CD4-positive, alpha-beta memory T cell (primary cell): ENCODE data around the gene GRB2. TPM values are rescaled to one million over a fixed set of nuclear protein-coding genes. Genes with fewer than 3 reads are reported as not detected.
"Not testable (repeated sequence)": the region's sequence is repeated elsewhere in the genome, so short reads cannot be mapped to it uniquely, and the experiment has no call there.

ENCODE experiments used
- CTCF ChIA-PET: fragments of 350-600 bp; sonication (Branson Sonifier 250); formaldehyde crosslinking; loops from one replicate; lab custom pipeline; 2021; ENCODE audit warnings: inconsistent platforms; ENCODE audit not compliant: partially characterized antibody; lab: Charles Lee
- POLR2A ChIA-PET: fragments of 350-600 bp; sonication (Branson Sonifier 250); formaldehyde crosslinking; loops from one replicate; lab custom pipeline; 2021; ENCODE audit not compliant: partially characterized antibody; lab: Charles Lee
- DNase-seq, 5 donors: peaks; one replicate each; pipeline versions ENCODE4 v3.0.0 to v3.0.0-alpha.2; 2020 to 2022; ENCODE audit warnings: mixed read lengths in 1 of 5
- H3K27ac ChIP-seq: one replicate; pipeline ENCODE4 v1.7.0; 2013; ENCODE audit warnings: low read depth, low read length
- H3K27me3 ChIP-seq: 2 replicates; pipeline ENCODE4 v1.7.0; 2013; ENCODE audit warnings: mild to moderate bottlenecking, low read length, moderate library complexity; ENCODE audit not compliant: insufficient read depth
- H3K36me3 ChIP-seq: 2 replicates; pipeline ENCODE4 v1.7.0; 2013; ENCODE audit warnings: mild to moderate bottlenecking, low read length, moderate library complexity; ENCODE audit not compliant: insufficient read depth
- H3K4me1 ChIP-seq: 2 replicates; pipeline ENCODE4 v1.7.0; 2013; ENCODE audit warnings: mild to moderate bottlenecking, low read length, moderate library complexity; ENCODE audit not compliant: insufficient read depth
- H3K4me3 ChIP-seq, 2 donors: one replicate each; pipeline ENCODE4 v1.7.0; 2013; ENCODE audit warnings: low read length in 2 of 2, mild to moderate bottlenecking in 1 of 2
- H3K9me3 ChIP-seq, 2 donors: one replicate each; pipeline ENCODE4 v1.7.0; 2013; ENCODE audit warnings: low read length in 2 of 2, control low read depth in 1 of 2; ENCODE audit not compliant: control insufficient read depth in 1 of 2
- H3K27ac Mint-ChIP-seq, 7 donors: one replicate each; pipeline ENCODE4 v1.8.0; 2020 to 2021; ENCODE audit warnings: mixed read lengths in 7 of 7, mild to moderate bottlenecking in 6 of 7, inconsistent platforms in 3 of 7, moderate library complexity in 3 of 7
- H3K27me3 Mint-ChIP-seq, 2 donors: one replicate each; pipeline ENCODE4 v1.8.0; 2020 to 2021; ENCODE audit warnings: mixed read lengths in 2 of 2
- H3K36me3 Mint-ChIP-seq, 2 donors: one replicate each; pipeline ENCODE4 v1.8.0; 2020 to 2021; ENCODE audit warnings: mixed read lengths in 2 of 2, inconsistent platforms in 1 of 2, mild to moderate bottlenecking in 1 of 2
- H3K4me1 Mint-ChIP-seq, 4 donors: one replicate each; pipeline ENCODE4 v1.8.0; 2020 to 2021; ENCODE audit warnings: mixed read lengths in 4 of 4, mild to moderate bottlenecking in 1 of 4
- H3K4me3 Mint-ChIP-seq, 8 donors: one replicate each; pipeline ENCODE4 v1.8.0; 2020 to 2021; ENCODE audit warnings: mixed read lengths in 8 of 8, mild to moderate bottlenecking in 7 of 8, moderate library complexity in 6 of 8, inconsistent platforms in 3 of 8
- H3K9me3 Mint-ChIP-seq, 8 donors: one replicate each; pipeline ENCODE4 v1.8.0; 2020 to 2021; ENCODE audit warnings: mixed read lengths in 8 of 8, mild to moderate bottlenecking in 5 of 8, inconsistent platforms in 3 of 8, moderate library complexity in 1 of 8
- intact Hi-C: fragments of 100-400 bp; cut with micrococcal nuclease; formaldehyde crosslinking; loops from one replicate; pipeline ENCODE4 v1.15.1; 2023
- polyA plus RNA-seq, 2 donors: library from polyadenylated mRNA; unstranded; fragments of 300-500 nt; fragmentation: Illumina TruSeq; gene quantifications; one replicate each; pipeline ENCODE4 v1.2.3, GENCODE V29; 2021
- total RNA-seq, 2 experiments: library from RNA; stranded (reverse); gene quantifications; one replicate each; pipeline ENCODE4 v1.2.3, GENCODE V29; 2021

The GRB2 gene
- total and polyA plus RNA-seq, 4 experiments from 2014 or later = 129 to 155 (median 132) TPM

DNA sequence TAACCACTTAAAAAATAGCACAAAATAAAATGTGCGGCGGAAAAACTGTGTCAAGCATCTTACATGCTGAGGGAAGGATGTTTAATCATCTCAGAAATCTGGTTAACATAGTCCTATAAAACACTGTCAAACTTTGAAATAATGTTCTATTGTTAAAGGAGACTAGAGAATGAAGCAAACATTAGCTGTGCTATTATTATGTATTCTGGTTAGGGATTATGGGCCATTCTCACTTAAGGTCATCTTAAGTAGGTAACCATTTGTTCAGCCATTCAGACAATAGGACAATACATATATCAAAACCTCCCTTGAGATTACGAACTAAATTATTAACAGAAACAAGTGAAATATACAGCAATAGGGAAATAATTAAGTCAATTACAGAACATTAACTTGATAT is 24.7 kb downstream of the GRB2 start:
- intact Hi-C loops = no loop called here
- Histone ChIP-seq H3K4me1 (peaks cover 64% of the 10 kb centered on the region), H3K36me3 (no peaks in the 10 kb centered on the region), H3K27ac (no peak overlapping the region), H3K27me3 (no peaks in the 10 kb centered on the region), H3K4me3 (no peak overlapping the region), H3K9me3 (no peaks in the 10 kb centered on the region)
- H3K4me1 Mint-ChIP-seq = peaks cover 34 to 62% (median 47%) of the 10 kb centered on the region in 4 donors
- POLR2A ChIA-PET = interaction anchor here (0.7 to 1.8 kb wide), 3 partner anchors 12 to 16 kb away, joined by 3 to 5 read pairs (median 4); no protein-coding TSS in a partner anchor
- peaks cover 0 to 19% of the 10 kb centered on the region in 2 donors for H3K36me3 Mint-ChIP-seq
- no peaks in the 10 kb centered on the region for H3K27me3 Mint-ChIP-seq
- H3K27ac Mint-ChIP-seq = peak overlapping the region in 2 of 7 donors; percentile 44 to 75
- CTCF ChIA-PET = interaction anchor here (1.0 to 3.7 kb wide), 7 partner anchors 11 to 57 kb away, joined by 3 to 22 read pairs (median 3); no protein-coding TSS in a partner anchor
- H3K9me3 Mint-ChIP-seq = no peaks in the 10 kb centered on the region
- no peak for DNase-seq
- peak overlapping the region in 2 of 8 donors; percentile 14 to 25 for H3K4me3 Mint-ChIP-seq

DNA sequence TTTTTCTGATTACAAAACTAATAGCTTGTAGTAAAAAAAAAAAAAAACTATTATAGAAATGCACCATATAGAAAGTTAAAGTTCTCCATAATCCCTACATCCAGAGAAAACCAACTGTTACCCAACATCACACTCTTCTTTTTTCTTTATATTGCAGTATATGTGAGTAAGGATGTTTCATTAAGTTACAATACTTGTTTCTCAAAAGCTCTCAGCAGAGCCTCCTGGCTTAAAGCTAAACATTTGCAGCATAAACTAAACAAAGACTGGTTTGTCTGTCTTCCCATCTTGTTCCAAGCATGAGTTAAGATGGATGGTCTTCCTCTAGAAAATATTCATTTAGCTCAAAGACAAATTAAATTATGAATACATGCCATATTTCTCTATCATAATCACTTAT is 25.2 kb downstream of the GRB2 start:
- no peaks in the 10 kb centered on the region for H3K9me3 ChIP-seq
- Mint-ChIP-seq H3K4me1 (peaks cover 33 to 60% (median 48%) of the 10 kb centered on the region in 4 donors), H3K27me3 (no peaks in the 10 kb centered on the region), H3K36me3 (peaks cover 2 to 23% of the 10 kb centered on the region in 2 donors), H3K9me3 (no peaks in the 10 kb centered on the region), H3K27ac (peak overlapping the region in 3 of 7 donors; percentile 32 to 75 (median 44)), H3K4me3 (peak overlapping the region in 2 of 8 donors; percentile 14 to 25)
- intact Hi-C loops = no loop called here
- POLR2A ChIA-PET = interaction anchor here (0.6 to 1.8 kb wide), 4 partner anchors 11 to 27 kb away, joined by 3 to 5 read pairs (median 4); no protein-coding TSS in a partner anchor
- CTCF ChIA-PET = interaction anchor here (1.0 to 3.7 kb wide), 11 partner anchors 11 to 110 kb away, joined by 3 to 22 read pairs (median 3); partner anchors contain the start of genes MIF4GD and SLC25A19
- H3K4me1 ChIP-seq = peaks cover 60% of the 10 kb centered on the region
- H3K36me3 ChIP-seq = peaks cover 2% of the 10 kb centered on the region
- H3K27me3 ChIP-seq = no peaks in the 10 kb centered on the region
- DNase-seq = no peak
- no peak overlapping the region for H3K27ac ChIP-seq
- H3K4me3 ChIP-seq = no peak overlapping the region

DNA sequence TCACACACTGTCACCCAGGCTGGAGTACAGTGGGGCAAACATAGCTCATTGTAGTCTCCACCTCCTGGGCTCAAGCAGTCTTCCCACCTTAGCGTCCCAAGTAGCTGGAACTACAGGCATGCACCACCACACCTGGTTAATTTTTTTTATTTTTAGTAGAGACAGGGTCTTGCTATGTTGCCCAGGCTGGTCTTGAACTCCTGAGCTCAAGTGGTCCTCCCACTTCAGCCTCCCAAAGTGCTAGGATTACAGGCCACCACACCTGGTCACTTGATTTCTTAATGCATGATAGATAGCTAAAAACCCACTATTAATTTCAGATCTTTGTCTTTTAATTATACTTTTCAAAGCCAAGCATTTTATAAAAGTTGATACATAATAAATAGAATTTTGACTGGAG is 26.1 kb downstream of the GRB2 start:
- H3K9me3 ChIP-seq, H3K36me3 ChIP-seq, H3K27me3 Mint-ChIP-seq, H3K27me3 ChIP-seq, H3K9me3 Mint-ChIP-seq, DNase-seq, H3K4me3 ChIP-seq, H3K27ac ChIP-seq, H3K4me3 Mint-ChIP-seq, intact Hi-C loops: not testable (repeated sequence)
- ChIA-PET CTCF (interaction anchor here (1.0 to 3.7 kb wide), 12 partner anchors 15 to 146 kb away, joined by 3 to 22 read pairs (median 4); partner anchors contain the start of genes LLGL2, MIF4GD and SLC25A19), POLR2A (interaction anchor here (1.0 to 1.8 kb wide), 3 partner anchors 14 to 17 kb away, joined by 3 to 5 read pairs (median 4); no protein-coding TSS in a partner anchor)
- Mint-ChIP-seq H3K36me3 (peaks cover 9 to 29% of the 10 kb centered on the region in 2 donors), H3K27ac (peak overlapping the region in 1 of 7 donors; percentile 31), H3K4me1 (peaks cover 40 to 68% (median 51%) of the 10 kb centered on the region in 4 donors)
- peaks cover 55% of the 10 kb centered on the region for H3K4me1 ChIP-seq

DNA sequence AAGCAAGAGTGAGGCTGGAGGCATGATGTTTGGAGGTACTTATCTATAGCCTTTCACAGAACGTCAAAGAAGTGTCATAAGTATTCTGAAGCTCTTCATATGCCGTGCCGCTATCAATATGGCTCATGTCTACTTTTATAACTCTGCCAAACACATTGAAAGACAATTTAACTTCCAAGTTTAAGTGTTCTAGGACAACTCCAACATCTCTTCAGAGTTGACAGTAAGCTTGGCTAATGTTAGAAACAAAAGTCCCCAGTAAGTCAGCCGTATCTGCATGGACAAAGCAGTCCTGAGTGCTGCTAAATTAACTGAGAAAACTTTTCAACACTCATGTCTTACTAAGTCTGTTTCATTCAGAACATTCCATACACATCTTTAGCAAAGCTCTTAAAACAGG is 32.2 kb downstream of the GRB2 start:
- Histone ChIP-seq H3K9me3 (no peaks in the 10 kb centered on the region), H3K4me1 (peaks cover 67% of the 10 kb centered on the region), H3K27ac (no peak overlapping the region), H3K27me3 (no peaks in the 10 kb centered on the region), H3K4me3 (no peak overlapping the region), H3K36me3 (peaks cover 5% of the 10 kb centered on the region)
- Mint-ChIP-seq H3K27ac (peak overlapping the region in 1 of 7 donors; percentile 18), H3K4me1 (peaks cover 45 to 76% (median 61%) of the 10 kb centered on the region in 4 donors), H3K36me3 (peaks cover 15 to 37% of the 10 kb centered on the region in 2 donors), H3K9me3 (no peaks in the 10 kb centered on the region), H3K27me3 (no peaks in the 10 kb centered on the region), H3K4me3 (peak overlapping the region in 5 of 8 donors; percentile 0 to 54 (median 42))
- no peak for DNase-seq
- intact Hi-C loops = no loop called here
- ChIA-PET CTCF (interaction anchor here (0.6 kb wide), 1 partner anchor 36 kb away, joined by 3 read pairs; no protein-coding TSS in a partner anchor), POLR2A (no interaction called here)

DNA sequence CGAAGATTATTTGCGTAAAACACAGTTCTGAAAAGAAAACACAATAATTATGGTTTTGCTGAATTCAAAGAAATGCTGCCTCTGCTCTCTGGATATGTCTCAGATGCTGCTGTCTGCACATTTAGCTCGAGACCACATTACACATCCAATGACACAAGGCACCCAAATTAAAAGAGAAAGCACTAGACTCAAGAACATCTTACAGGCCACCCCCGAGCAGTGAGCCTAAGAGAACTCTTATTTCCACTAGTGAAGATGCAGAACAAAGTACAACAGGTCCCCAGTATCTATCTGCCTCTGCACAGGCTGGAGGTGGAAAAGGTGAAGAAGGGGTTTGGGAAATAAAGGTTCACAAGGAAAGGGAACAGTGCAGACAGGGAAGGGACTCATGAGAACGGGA is 33.5 kb downstream of the GRB2 start:
- peak overlapping the region in 7 of 8 donors; percentile 22 to 72 (median 49) for H3K4me3 Mint-ChIP-seq
- no peaks in the 10 kb centered on the region for H3K9me3 Mint-ChIP-seq
- no peak for DNase-seq
- H3K36me3 ChIP-seq = peaks cover 5% of the 10 kb centered on the region
- POLR2A ChIA-PET = no interaction called here
- H3K9me3 ChIP-seq = no peaks in the 10 kb centered on the region
- H3K27me3 Mint-ChIP-seq = no peaks in the 10 kb centered on the region
- H3K27ac Mint-ChIP-seq = peak overlapping the region in 6 of 7 donors; percentile 30 to 83 (median 58)
- CTCF ChIA-PET = no interaction called here
- H3K4me1 ChIP-seq = peaks cover 69% of the 10 kb centered on the region
- no peak overlapping the region for H3K4me3 ChIP-seq
- H3K27ac ChIP-seq = no peak overlapping the region
- peaks cover 15 to 32% of the 10 kb centered on the region in 2 donors for H3K36me3 Mint-ChIP-seq
- no peaks in the 10 kb centered on the region for H3K27me3 ChIP-seq
- H3K4me1 Mint-ChIP-seq = peaks cover 46 to 81% (median 63%) of the 10 kb centered on the region in 4 donors
- intact Hi-C loops = no loop called here

DNA sequence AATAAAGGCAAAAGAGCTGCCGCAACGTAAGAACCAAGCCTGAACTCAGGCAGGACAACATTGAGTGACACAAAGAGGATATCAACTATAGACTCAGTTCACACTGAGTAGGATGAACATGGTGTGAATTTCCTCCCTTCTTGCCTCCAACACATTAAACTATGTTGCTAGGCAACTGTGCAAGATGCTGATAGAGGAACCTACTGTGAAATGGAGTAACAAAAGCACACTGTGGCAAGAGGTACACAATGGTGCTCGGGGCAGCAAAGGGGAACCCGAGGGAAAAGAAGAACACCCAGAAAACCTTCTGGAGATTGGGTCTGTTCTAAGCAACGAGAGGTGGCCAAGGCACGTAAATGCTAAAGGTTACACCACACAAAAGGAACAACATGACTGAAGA is 34.1 kb downstream of the GRB2 start:
- intact Hi-C loops = no loop called here
- no peak overlapping the region for H3K4me3 ChIP-seq
- DNase-seq = peak in 1 of 5 donors; percentile 21
- peaks cover 46 to 83% (median 69%) of the 10 kb centered on the region in 4 donors for H3K4me1 Mint-ChIP-seq
- H3K4me1 ChIP-seq = peaks cover 75% of the 10 kb centered on the region
- ChIA-PET POLR2A (no interaction called here), CTCF (no interaction called here)
- no peak overlapping the region for H3K27ac ChIP-seq
- H3K9me3 ChIP-seq = no peaks in the 10 kb centered on the region
- H3K27ac Mint-ChIP-seq = peak overlapping the region in 6 of 7 donors; percentile 10 to 79 (median 52)
- H3K27me3 ChIP-seq = no peaks in the 10 kb centered on the region
- H3K36me3 ChIP-seq = peaks cover 5% of the 10 kb centered on the region
- no peaks in the 10 kb centered on the region for H3K27me3 Mint-ChIP-seq
- peaks cover 15 to 27% of the 10 kb centered on the region in 2 donors for H3K36me3 Mint-ChIP-seq
- peak overlapping the region in 7 of 8 donors; percentile 8 to 72 (median 49) for H3K4me3 Mint-ChIP-seq
- no peaks in the 10 kb centered on the region for H3K9me3 Mint-ChIP-seq

DNA sequence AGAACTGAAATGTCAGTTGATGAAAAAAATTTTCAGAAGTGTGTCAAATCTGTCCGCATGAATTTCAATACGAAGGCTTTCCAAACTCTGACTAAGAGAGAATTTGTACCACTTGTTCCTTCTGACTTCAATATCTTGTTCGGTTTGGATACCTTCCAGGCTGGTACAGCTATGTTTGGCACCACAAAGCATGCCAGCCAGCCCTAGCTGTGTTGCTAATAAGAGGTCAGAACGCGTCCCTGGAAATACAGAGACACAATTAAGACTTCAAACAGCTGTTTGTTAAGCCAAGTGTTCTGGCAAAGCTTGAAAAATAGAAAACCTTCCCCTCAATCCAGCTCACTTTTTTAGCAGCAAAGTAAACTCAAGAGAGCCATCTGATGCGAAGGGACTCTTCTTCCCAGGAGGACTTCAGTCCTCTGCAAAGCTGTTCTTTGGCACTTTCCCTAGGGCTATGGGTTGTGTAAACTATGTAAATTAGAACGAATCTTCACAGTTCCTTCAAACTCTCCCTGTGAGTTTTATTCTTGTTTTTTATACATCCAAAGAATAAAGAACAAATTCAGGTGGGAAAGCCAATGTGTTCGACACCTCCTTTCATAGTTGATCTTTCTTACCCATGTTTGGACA is 35.1 kb downstream of the GRB2 start:
- no peak for DNase-seq
- Histone ChIP-seq H3K27me3 (no peaks in the 10 kb centered on the region), H3K36me3 (peaks cover 4% of the 10 kb centered on the region), H3K4me3 (no peak overlapping the region), H3K9me3 (no peaks in the 10 kb centered on the region), H3K4me1 (peaks cover 84% of the 10 kb centered on the region), H3K27ac (no peak overlapping the region)
- ChIA-PET POLR2A (interaction anchor here (1.3 kb wide), 1 partner anchor 9 kb away, joined by 4 read pairs; no protein-coding TSS in a partner anchor), CTCF (interaction anchor here (0.6 to 1.2 kb wide), 2 partner anchors 21 to 23 kb away, joined by 3 read pairs; no protein-coding TSS in a partner anchor)
- peaks cover 14 to 24% of the 10 kb centered on the region in 2 donors for H3K36me3 Mint-ChIP-seq
- intact Hi-C loops = no loop called here
- peak overlapping the region in 2 of 8 donors; percentile 12 to 13 for H3K4me3 Mint-ChIP-seq
- peak overlapping the region in 1 of 7 donors; percentile 59 for H3K27ac Mint-ChIP-seq
- no peaks in the 10 kb centered on the region for H3K9me3 Mint-ChIP-seq
- H3K4me1 Mint-ChIP-seq = peaks cover 55 to 91% (median 77%) of the 10 kb centered on the region in 4 donors
- no peaks in the 10 kb centered on the region for H3K27me3 Mint-ChIP-seq
